Dendritic cell treated with granulocyte-macrophage colony-stimulating factor and Interleukin-4, amounts not matched to agents 40 ng/mL and 50 ng/mL, for 4 days (primary cell): ENCODE data around the gene NXN.

Source experiments
- H3K27ac Mint-ChIP-seq: one replicate; pipeline ENCODE4 v1.8.0; 2022; ENCODE audit warnings: mild to moderate bottlenecking, mixed read lengths
- H3K27me3 Mint-ChIP-seq: one replicate; pipeline ENCODE4 v1.8.0; 2022; ENCODE audit warnings: mild to moderate bottlenecking, mixed read lengths
- H3K36me3 Mint-ChIP-seq: one replicate; pipeline ENCODE4 v1.8.0; 2022; ENCODE audit warnings: low read depth, mixed read lengths
- H3K4me1 Mint-ChIP-seq: one replicate; pipeline ENCODE4 v1.8.0; 2022; ENCODE audit warnings: low read depth, mixed read lengths
- H3K4me3 Mint-ChIP-seq: one replicate; pipeline ENCODE4 v1.8.0; 2022; ENCODE audit warnings: mild to moderate bottlenecking, moderate library complexity, mixed read lengths
- H3K9me3 Mint-ChIP-seq: one replicate; pipeline ENCODE4 v1.8.0; 2022; ENCODE audit warnings: mixed read lengths
- intact Hi-C: fragments of 100-400 bp; cut with micrococcal nuclease; formaldehyde crosslinking; loops from one replicate; pipeline ENCODE4 v1.15.0; 2022

Gene NXN

DNA sequence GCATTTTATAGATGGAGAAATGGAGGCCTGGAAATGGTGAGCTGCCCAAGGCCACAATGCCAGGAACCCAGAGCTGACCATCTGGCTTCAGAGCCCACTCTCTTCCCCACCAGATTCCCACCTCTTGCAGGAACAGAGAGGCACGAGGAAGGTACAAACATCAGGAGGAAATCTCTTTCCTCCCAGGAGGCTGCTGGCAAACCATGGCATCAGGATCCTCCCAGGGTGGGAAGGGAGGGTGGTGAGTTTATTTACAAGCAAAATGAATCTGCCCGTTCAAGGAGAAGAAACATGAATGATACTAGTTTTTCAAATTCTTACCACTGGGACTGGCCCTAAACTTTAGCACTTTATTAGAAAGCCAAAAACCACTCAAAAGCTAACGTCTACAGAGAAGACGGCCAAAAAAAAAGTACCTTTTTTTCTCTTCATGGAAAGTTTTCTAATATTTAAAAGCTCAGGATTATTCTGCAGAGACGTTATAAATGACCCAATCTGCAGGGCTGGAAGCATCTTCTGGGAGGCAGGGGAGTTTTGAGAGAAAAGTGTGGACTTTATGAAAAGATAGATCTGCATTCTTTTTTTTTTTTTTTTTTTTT, 79.1 kb downstream of the NXN start:
- Mint-ChIP-seq H3K36me3 (no peaks in the 10 kb centered on the region), H3K4me3 (no peak overlapping the region), H3K4me1 (peaks cover 15% of the 10 kb centered on the region), H3K27ac (no peak overlapping the region), H3K27me3 (peaks cover 82% of the 10 kb centered on the region), H3K9me3 (no peaks in the 10 kb centered on the region)
- intact Hi-C loops: no loop called here

DNA sequence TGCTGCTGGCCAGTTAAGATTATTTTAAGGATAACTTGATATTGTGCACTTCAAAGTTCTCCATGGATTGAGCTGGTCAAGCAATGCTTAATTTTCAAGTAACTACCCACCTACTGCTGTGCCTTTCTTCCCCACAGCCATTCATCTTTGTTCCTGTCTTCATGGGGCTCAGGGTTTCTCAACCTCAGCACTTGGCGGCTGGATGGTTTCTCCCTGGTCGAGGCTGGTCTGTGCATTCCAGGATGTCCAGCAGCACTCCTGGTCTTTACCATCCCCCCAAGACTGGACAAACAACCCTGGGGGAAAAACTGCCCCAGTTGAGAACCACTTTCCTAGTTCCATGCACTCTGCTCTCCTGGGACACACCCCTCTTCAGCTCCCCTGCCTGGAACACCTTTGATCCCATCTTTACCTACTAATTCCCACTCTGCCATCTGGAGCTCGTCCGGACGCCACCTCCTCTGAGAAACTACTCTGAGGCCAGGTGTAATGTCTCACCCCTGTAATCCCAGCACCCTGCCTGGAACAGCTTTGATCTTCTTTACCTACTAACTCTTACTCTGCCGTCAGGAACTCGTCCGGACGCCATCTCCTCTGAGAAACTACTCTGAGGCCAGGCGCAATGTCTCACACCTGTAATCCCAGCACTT, 81.5 kb downstream of the NXN start:
- no peak overlapping the region for H3K4me3 Mint-ChIP-seq
- no peaks in the 10 kb centered on the region for H3K9me3 Mint-ChIP-seq
- H3K36me3 Mint-ChIP-seq: no peaks in the 10 kb centered on the region
- intact Hi-C loops: no loop called here
- H3K27me3 Mint-ChIP-seq: peaks cover 65% of the 10 kb centered on the region
- peaks cover 15% of the 10 kb centered on the region for H3K4me1 Mint-ChIP-seq
- no peak overlapping the region for H3K27ac Mint-ChIP-seq

DNA sequence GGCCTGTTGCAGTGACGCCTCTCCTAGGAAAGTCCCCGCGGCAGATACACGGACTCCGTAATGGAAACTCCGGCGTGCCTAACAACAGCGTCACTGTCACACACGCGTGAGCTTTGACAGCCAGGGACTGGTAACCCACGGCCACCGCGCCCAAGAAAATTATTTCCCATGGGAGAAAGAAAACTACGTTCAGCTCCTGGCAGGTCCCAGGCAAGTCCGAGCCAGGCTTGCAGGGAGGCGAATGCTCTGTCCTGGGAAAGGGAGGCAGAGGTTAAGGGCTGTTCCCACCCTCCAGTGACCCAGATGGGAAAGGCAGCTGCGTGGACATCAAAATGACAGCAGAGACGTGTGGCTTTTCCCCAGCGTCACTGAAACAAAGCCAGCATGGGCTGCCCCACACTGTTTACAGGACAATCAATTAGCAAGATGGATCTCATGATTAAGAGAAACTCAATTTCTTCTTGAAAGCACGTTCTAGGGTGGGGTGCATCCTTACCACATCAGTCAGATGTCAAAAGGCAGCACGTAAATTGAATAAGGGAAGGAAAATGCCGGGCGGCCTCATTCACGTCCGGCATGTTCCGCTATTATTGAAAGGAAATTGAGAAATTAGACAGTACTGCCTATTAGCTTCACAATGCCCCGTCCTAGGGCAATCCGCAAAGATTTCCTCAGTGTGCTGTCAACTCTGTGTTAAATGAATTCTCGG, 82.5 kb downstream of the NXN start:
- Mint-ChIP-seq H3K27ac (no peak overlapping the region), H3K9me3 (no peaks in the 10 kb centered on the region), H3K36me3 (no peaks in the 10 kb centered on the region), H3K27me3 (peaks cover 55% of the 10 kb centered on the region), H3K4me3 (no peak overlapping the region), H3K4me1 (peaks cover 15% of the 10 kb centered on the region)
- intact Hi-C loops: no loop called here

DNA sequence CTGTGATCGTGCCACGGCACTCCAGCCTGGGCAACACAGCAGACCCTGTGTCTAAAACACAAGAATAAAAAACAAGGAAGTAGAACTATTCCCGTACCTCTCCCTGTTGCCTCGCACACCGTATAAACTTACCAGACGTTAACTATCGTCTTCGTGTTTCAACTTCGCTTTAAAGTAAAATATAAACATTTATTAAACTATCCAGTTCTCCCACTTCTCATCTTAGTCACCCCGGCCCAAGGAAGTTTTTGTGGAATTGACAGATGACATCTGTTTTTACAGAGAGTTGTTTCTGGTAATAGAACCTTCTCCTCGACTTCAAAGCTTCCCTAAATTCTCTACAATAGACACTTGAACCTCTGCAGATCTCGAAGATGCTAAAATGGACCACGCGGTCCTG, 83.1 kb downstream of the NXN start:
- intact Hi-C loops: no loop called here
- Mint-ChIP-seq H3K36me3 (no peaks in the 10 kb centered on the region), H3K9me3 (no peaks in the 10 kb centered on the region), H3K27me3 (peaks cover 51% of the 10 kb centered on the region), H3K27ac (no peak overlapping the region), H3K4me1 (peaks cover 15% of the 10 kb centered on the region), H3K4me3 (no peak overlapping the region)

DNA sequence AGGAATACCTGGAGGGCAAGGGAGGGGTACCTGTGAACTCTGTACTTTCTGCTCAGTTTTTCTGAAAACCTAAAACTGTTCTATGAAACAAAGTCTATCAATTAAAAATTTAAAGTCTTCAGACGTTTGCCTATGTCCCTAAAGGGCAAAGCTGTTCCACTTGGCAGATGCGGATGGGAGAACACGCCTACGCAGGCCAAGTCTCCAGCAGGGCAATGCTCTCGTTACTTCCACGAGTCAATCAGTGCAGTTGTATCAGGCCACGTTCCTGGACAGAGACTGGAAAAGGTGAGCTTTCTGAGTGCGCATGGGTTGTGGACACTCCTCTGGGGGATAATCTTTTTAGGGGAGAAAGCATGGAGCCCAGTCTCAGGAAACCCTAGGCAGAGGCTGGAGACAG, 86.6 kb downstream of the NXN start:
- H3K4me3 Mint-ChIP-seq: no peak overlapping the region
- H3K9me3 Mint-ChIP-seq: no peaks in the 10 kb centered on the region
- H3K4me1 Mint-ChIP-seq: peaks cover 15% of the 10 kb centered on the region
- H3K36me3 Mint-ChIP-seq: no peaks in the 10 kb centered on the region
- no peak overlapping the region for H3K27ac Mint-ChIP-seq
- intact Hi-C loops: no loop called here
- H3K27me3 Mint-ChIP-seq: peaks cover 46% of the 10 kb centered on the region

DNA sequence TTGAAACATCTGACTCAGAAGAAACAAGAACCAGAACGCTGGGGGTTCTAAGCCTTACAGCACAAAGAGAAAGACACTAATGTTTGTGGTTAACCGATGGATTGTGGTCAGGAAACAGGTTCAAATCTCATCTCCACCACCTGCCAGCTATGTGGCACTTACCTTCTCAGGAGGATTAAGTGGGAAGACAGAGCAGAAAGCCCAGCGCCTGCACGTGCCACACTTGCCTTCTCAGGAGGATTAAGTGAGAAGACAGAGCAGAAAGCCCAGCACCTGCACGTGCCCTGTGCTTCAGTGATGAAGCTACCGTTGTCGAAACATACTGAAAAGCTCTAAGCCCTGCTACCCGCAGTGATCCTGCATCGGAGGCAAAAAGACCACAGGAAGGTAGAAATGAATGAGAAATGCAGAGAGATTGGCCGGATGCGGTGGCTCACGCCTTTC, 90.6 kb downstream of the NXN start:
- H3K4me3 Mint-ChIP-seq: no peak overlapping the region
- intact Hi-C loops: no loop called here
- no peaks in the 10 kb centered on the region for H3K9me3 Mint-ChIP-seq
- peaks cover 27% of the 10 kb centered on the region for H3K27me3 Mint-ChIP-seq
- H3K36me3 Mint-ChIP-seq: no peaks in the 10 kb centered on the region
- no peak overlapping the region for H3K27ac Mint-ChIP-seq
- no peaks in the 10 kb centered on the region for H3K4me1 Mint-ChIP-seq

DNA sequence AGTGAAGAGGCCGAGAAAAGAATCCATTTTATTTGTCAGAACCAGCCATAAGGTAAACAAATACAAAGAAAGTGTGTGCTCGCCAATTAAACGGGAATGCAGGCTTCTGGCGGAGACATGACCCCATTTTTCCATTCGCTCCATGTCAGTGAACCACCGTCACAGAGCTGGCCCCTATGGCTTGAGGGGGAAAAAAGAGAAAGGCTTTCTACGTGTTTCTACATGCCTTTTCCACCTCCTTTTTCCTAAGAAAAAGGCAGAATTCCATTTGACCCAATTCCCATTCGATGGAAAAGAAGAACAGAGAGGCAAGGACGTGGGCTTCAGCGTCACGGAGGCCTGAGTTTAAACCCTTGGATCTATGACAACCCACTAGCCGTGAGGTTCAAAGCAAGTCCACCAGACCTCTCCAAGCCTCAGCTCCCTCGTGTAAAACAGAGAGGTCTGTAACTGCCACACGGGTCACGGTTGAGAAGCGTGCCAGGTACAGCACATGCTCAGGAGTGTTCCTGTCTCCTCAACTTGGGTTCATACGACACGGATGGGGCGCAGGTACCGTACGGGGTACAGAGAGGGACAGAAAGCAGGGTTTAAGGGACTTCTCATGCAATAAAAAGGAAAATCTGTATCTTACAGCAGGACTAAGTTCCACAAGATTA, 91.9 kb downstream of the NXN start:
- H3K27ac Mint-ChIP-seq: no peak overlapping the region
- peaks cover 33% of the 10 kb centered on the region for H3K27me3 Mint-ChIP-seq
- intact Hi-C loops: no loop called here
- H3K9me3 Mint-ChIP-seq: no peaks in the 10 kb centered on the region
- H3K4me1 Mint-ChIP-seq: no peaks in the 10 kb centered on the region
- H3K36me3 Mint-ChIP-seq: no peaks in the 10 kb centered on the region
- no peak overlapping the region for H3K4me3 Mint-ChIP-seq

DNA sequence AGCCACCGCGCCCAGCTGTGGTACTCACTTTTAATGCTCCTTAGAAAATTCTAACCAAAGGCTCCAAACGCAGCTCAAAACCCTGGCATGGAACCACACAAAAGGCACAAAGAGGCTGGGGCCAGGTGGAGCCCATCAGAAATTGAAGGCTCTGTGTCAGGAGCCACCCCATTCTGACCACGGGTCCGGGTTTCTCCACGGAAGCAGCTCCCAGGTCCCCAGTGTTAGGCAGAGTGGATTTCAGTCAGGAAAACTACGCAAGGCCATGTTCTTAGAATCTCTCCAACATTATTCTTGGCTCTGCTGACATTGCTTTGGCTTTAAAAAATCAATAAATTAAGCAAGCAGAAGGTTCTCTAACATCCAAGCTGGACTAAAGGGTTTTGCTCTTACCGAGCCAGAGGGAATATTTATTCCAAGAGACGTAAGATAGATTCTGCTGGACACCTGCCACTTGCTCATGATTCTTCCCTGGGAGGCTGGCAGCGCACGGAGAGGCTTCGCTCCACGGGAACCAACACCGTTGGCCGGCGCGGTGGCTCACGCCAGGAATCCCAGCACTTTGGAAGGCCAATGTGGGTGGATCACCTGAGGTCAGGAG, 93.5 kb downstream of the NXN start:
- H3K27ac Mint-ChIP-seq: no peak overlapping the region
- intact Hi-C loops: no loop called here
- H3K27me3 Mint-ChIP-seq: peaks cover 32% of the 10 kb centered on the region
- H3K4me1 Mint-ChIP-seq: peaks cover 6% of the 10 kb centered on the region
- H3K9me3 Mint-ChIP-seq: no peaks in the 10 kb centered on the region
- H3K4me3 Mint-ChIP-seq: no peak overlapping the region
- H3K36me3 Mint-ChIP-seq: no peaks in the 10 kb centered on the region

DNA sequence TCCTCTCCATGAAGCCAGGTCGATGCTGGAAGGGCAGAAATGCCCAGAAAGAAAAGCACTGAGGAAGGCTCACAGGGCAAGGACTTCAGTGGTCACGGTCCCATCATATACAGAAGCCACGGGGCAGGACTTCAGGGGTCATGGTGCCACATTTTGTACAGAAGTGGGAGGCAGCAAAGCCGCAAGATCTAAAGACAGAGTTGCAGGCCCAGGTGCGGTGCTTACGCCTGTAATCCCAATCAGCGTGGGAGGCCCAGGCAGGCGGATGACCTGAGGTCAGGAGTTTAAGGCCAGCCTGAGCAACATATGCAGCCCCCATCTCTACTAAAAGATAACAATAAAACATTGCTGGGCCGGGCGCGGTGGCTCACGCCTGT, 96.0 kb downstream of the NXN start:
- Mint-ChIP-seq H3K9me3 (no peaks in the 10 kb centered on the region), H3K27ac (no peak overlapping the region), H3K27me3 (peaks cover 31% of the 10 kb centered on the region), H3K36me3 (no peaks in the 10 kb centered on the region), H3K4me3 (no peak overlapping the region), H3K4me1 (peaks cover 6% of the 10 kb centered on the region)
- intact Hi-C loops: no loop called here

DNA sequence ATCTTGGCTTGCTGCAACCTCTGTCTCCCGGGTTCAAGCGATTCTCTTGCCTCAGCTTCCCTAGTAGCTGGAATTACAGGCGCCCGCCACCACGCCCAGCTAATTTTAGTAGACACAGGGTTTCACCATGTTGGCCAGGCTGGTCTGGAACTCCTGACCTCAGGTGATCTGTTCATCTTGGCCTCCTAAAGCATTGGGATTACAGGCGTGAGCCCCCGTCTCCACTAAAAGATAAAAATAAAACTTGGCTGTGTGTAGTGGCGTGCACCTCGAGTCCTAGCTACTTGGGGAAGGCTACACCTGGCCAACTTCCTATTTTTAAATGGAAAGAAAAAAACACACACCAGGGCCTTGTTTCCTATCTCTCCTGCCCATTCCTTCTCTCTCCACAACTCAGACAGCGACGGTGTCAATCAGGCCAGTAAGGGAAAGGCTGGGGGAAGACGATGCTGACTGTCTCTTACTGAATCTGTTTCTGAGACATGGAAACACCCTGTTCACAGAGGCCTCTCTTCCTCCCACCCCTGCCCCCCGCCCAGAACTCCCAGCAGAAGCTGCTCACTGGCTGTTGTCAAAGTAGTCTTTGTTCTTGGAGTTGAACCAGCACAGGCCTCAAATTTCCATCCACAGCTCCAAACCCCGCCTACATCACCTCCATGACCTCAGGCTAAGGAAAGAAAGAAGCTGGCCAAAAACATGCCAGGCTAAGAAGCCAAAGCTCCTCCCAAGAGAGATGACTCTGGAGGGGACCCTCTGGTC, 96.6 kb downstream of the NXN start:
- Mint-ChIP-seq H3K36me3 (no peaks in the 10 kb centered on the region), H3K9me3 (no peaks in the 10 kb centered on the region), H3K27me3 (peaks cover 31% of the 10 kb centered on the region), H3K27ac (no peak overlapping the region), H3K4me1 (peaks cover 6% of the 10 kb centered on the region), H3K4me3 (no peak overlapping the region)
- intact Hi-C loops: no loop called here

DNA sequence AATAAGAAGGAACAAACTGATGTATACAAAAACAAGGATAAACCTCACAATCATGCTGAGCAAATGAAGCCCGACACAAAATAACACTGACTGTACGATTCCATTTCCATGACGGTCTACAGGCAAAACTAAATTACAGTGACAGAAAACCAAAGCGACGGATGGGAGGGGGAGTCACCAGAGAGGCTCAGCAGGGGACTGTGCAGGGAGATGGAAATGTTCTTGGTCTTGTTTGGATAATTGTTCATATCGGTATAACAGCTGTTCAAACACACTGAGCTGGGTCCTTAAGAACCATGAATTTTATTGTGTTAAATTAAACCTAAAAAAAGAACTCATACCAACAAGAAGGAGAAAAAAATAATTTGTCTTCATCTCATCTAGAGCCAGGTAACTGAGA, 97.8 kb downstream of the NXN start:
- H3K36me3 Mint-ChIP-seq: no peaks in the 10 kb centered on the region
- peaks cover 6% of the 10 kb centered on the region for H3K4me1 Mint-ChIP-seq
- intact Hi-C loops: no loop called here
- no peaks in the 10 kb centered on the region for H3K9me3 Mint-ChIP-seq
- peaks cover 34% of the 10 kb centered on the region for H3K27me3 Mint-ChIP-seq
- no peak overlapping the region for H3K4me3 Mint-ChIP-seq
- H3K27ac Mint-ChIP-seq: no peak overlapping the region

DNA sequence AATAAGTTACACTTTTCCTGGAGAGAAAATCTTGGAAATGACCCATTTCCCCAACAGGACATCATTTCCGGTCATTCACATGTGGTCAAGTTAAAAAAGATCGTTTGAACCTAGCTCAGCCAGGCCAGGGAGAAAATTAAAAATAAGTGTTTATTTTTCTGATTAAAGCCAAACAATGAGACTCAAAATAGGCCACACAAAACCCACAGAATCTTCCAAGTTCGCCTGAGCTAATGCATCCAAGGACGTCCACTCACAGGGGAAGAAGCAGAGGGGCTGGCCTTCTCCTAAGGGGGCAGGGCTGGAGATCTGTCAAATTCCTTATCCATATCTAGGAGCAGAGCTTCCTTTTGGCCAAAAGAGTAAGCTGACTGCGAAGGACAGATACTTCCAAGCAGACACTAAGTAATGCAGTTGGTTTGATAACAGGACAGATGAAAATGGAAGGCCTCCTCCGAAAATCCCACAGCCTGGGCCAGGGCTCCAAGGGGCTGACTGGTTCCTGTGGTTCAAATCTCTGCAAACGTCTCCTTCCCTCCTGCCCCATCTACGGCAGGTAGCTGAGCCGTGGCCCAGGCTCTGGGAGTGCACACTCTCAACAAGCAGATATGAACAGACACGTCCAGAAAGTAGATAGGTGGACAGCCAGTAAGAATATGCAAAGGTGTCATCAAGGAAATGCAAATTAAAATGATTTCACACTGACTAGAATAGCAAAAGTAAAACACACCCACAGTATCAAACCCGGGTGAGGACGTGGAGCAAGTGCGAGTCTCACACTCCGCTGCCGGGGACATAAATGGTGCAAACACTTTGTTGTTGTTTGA, 98.9 kb downstream of the NXN start:
- no peaks in the 10 kb centered on the region for H3K9me3 Mint-ChIP-seq
- H3K4me1 Mint-ChIP-seq: peaks cover 6% of the 10 kb centered on the region
- H3K36me3 Mint-ChIP-seq: no peaks in the 10 kb centered on the region
- no peak overlapping the region for H3K4me3 Mint-ChIP-seq
- intact Hi-C loops: no loop called here
- H3K27ac Mint-ChIP-seq: no peak overlapping the region
- H3K27me3 Mint-ChIP-seq: peaks cover 39% of the 10 kb centered on the region
